NB4 (cell line): ENCODE measurements around the gene FNDC1.

Source experiments
- MYC ChIP-seq: IDR thresholded peaks from 2 replicates; pipeline ENCODE4 v1.6.1; 2011; ENCODE audit warnings: low read depth, low read length
- POLR2A ChIP-seq: IDR thresholded peaks from 2 replicates; pipeline ENCODE4 v1.6.1; 2011; ENCODE audit warnings: mild to moderate bottlenecking; ENCODE audit not compliant: insufficient read length; ENCODE audit errors: extremely low read depth
- TF ChIP-seq, protein P1 (sequence below): IDR thresholded peaks from one replicate; pipeline ENCODE4 v1.5.1; 2012; ENCODE audit warnings: low read depth, low read length
- TF ChIP-seq, protein P2 (sequence below): IDR thresholded peaks from 2 replicates; pipeline ENCODE4 v1.6.1; 2011; ENCODE audit warnings: low read depth, low read length

DNA sequence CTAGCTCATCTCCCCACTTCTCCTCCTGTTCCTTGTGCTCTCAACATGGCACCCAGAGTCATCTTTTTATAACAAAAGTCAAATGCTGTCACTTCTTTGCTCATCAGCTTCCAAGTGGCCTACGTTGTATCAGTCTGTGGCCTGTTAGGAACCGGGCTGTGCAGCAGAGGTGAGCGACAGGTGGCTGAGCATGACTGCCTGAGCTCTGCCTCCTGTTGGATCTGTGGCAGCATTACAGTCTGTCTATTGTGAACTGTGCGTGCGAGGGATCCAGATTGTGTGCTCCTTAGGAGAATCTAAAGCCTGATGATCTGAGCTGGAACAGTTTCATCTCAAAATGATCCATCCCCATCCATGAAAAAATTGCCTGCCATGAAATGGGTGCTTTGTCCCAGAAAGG lies 129.6 kb downstream of the FNDC1 start:
- TF ChIP-seq, protein P1, sequence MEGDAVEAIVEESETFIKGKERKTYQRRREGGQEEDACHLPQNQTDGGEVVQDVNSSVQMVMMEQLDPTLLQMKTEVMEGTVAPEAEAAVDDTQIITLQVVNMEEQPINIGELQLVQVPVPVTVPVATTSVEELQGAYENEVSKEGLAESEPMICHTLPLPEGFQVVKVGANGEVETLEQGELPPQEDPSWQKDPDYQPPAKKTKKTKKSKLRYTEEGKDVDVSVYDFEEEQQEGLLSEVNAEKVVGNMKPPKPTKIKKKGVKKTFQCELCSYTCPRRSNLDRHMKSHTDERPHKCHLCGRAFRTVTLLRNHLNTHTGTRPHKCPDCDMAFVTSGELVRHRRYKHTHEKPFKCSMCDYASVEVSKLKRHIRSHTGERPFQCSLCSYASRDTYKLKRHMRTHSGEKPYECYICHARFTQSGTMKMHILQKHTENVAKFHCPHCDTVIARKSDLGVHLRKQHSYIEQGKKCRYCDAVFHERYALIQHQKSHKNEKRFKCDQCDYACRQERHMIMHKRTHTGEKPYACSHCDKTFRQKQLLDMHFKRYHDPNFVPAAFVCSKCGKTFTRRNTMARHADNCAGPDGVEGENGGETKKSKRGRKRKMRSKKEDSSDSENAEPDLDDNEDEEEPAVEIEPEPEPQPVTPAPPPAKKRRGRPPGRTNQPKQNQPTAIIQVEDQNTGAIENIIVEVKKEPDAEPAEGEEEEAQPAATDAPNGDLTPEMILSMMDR: no peak
- TF ChIP-seq POLR2A (no peak), MYC (no peak)
- TF ChIP-seq, protein P2, sequence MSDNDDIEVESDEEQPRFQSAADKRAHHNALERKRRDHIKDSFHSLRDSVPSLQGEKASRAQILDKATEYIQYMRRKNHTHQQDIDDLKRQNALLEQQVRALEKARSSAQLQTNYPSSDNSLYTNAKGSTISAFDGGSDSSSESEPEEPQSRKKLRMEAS: no peak
